Adrenal gland (tissue), 12 donors: ENCODE measurements around the gene MISP3. TPM values are rescaled to one million over a fixed set of nuclear protein-coding genes. Genes with fewer than 3 reads are reported as not detected.

Source experiments
- DNase-seq, 7 donors: peaks; one replicate each; pipeline ENCODE4 v3.0.0-alpha.2; 2019 to 2020
- H3K27ac ChIP-seq, 5 donors: fragments of 200-600 bp; sonication (generic) in 4 of 5; 1 replicate in 3 of 5; 2 replicates in 2 of 5; pipeline versions ENCODE4 v1.5.1 to v1.8.0; 2016 to 2020; ENCODE audit warnings: mild to moderate bottlenecking in 1 of 5
- H3K27me3 ChIP-seq: fragments of 200-600 bp; 2 replicates; pipeline ENCODE4 v1.8.0; 2021
- H3K36me3 ChIP-seq, 2 donors: fragments of 200-600 bp; replicated peaks in 1 of 2; 1 replicate in 1 of 2; 2 replicates in 1 of 2; pipeline versions ENCODE4 v1.5.1 to v1.8.0; 2018 to 2022
- H3K4me1 ChIP-seq, 2 donors: fragments of 200-600 bp; replicated peaks in 1 of 2; 1 replicate in 1 of 2; 2 replicates in 1 of 2; pipeline versions ENCODE4 v1.5.1 to v1.8.0; 2018 to 2021
- H3K4me3 ChIP-seq, 4 donors: fragments of 200-600 bp; sonication (generic) in 3 of 4; one replicate each; pipeline ENCODE4 v1.5.1; 2016 to 2018
- H3K9me3 ChIP-seq, 3 donors: fragments of 200-600 bp; sonication (generic) in 1 of 3; replicated peaks in 1 of 3; 1 replicate in 2 of 3; 2 replicates in 1 of 3; pipeline versions ENCODE4 v1.5.1 to v1.8.0; 2016 to 2021
- CTCF ChIP-seq, 6 experiments: fragments of 450-650 bp in 4 of 6; fragments of 200-600 bp in 2 of 6; sonication (generic) in 1 of 6; IDR thresholded peaks; 1 replicate in 5 of 6; 2 replicates in 1 of 6; pipeline versions ENCODE4 v1.5.1 to v1.8.0; 2016 to 2021; ENCODE audit warnings: antibody characterized with exemption in 6 of 6, mild to moderate bottlenecking in 2 of 6, moderate library complexity in 1 of 6
- POLR2A ChIP-seq, 2 donors: fragments of 450-650 bp; IDR thresholded peaks; one replicate each; pipeline ENCODE4 v1.6.1; 2017; ENCODE audit warnings: antibody characterized with exemption in 2 of 2, mild to moderate bottlenecking in 2 of 2, moderate library complexity in 1 of 2
- WGBS, 4 donors: extraction: QIAGEN DNeasy Blood & Tissue Kit in 2 of 4; methylation state at CpG; one replicate each; pipeline versions ENCODE4 v1.1.5 to v1.1.7; 2013 to 2017; 5-methylcytosine and 5-hydroxymethylcytosine counted together
- intact Hi-C, 2 donors: fragments of 100-400 bp; cut with DNase I; formaldehyde crosslinking; loops; one replicate each; pipeline versions ENCODE4 v1.14.1 to v1.15.0; 2022 to 2023
- polyA plus RNA-seq, 3 donors: library from polyadenylated mRNA; stranded (reverse); fragments of 200-250 nt in 2 of 3; fragments of 350-450 nt in 1 of 3; fragmentation: Illumina TruSeq in 1 of 3; extraction: RNeasy Lipid Tissue Mini Kit (QIAGEN cat#74804) in 1 of 3; gene quantifications; one replicate each; pipeline ENCODE4 v1.2.3, GENCODE V29; 2013 to 2014
- total RNA-seq, 9 donors: library from RNA; depleted of rRNA in 4 of 9; stranded (reverse); fragments of >200 nt in 4 of 9; fragments of 120-200 nt in 1 of 9; fragmentation: NEBNext Ultra II Directional in 1 of 9; extraction: Animal tissue kit (Norgen Biotek cat#: 25700) in 1 of 9; gene quantifications; one replicate each; pipeline versions ENCODE4 v1.1.0 to v1.2.4, GENCODE V29; 2013 to 2023
- donor health status: healthy with polysubstance abuse.
- donor health status: Bipolar disorder and iron deficiency.
- donor health status: DM: yes; HTN: yes; CAD: no.
- donor health status: DM: no; HTN: no; CAD: no.
- donor health status: DM: no; HTN: no; CAD: no.
- donor health status: DM: yes; HTN: yes; CAD: no.

Gene MISP3
- total and polyA plus RNA-seq, 12 donors, result 0.78 to 87.9 (median 3.2) TPM

GRCh38 chr19:14054099-14054498 lies 18.5 kb upstream of the MISP3 start:
- TF ChIP-seq POLR2A (IDR thresholded peaks at IDR 0.05) (no peak), CTCF (IDR thresholded peaks at IDR 0.05) (no peak)
- no peak overlapping the region for H3K27ac ChIP-seq
- H3K4me3 ChIP-seq, result no peak overlapping the region
- peaks cover 0 to 4% of the 10 kb centered on the region in 2 donors for H3K4me1 ChIP-seq
- no peaks in the 10 kb centered on the region for H3K9me3 ChIP-seq
- intact Hi-C loops, result loop anchor here (10.0 kb wide), 2 partner anchors 169 to 459 kb away; no protein-coding TSS in a partner anchor
- DNase-seq, result no peak
- H3K36me3 ChIP-seq, result no peaks in the 10 kb centered on the region
- 80 to 84% (median 83%) methylated on average over 6 of the region's 6 CpGs for WGBS, 4 donors
- H3K27me3 ChIP-seq, result peaks cover 9% of the 10 kb centered on the region

GRCh38 chr19:14054721-14055120 lies 17.9 kb upstream of the MISP3 start:
- no peaks in the 10 kb centered on the region for H3K36me3 ChIP-seq
- peaks cover 9% of the 10 kb centered on the region for H3K27me3 ChIP-seq
- no peak overlapping the region for H3K27ac ChIP-seq
- 61 to 67% (median 65%) methylated on average over 8 to 11 of the region's 11 CpGs for WGBS, 4 donors
- no peak for DNase-seq
- H3K4me1 ChIP-seq, result peaks cover 0 to 4% of the 10 kb centered on the region in 2 donors
- no peak overlapping the region for H3K4me3 ChIP-seq
- TF ChIP-seq POLR2A (IDR thresholded peaks at IDR 0.05) (no peak), CTCF (IDR thresholded peaks at IDR 0.05) (no peak)
- intact Hi-C loops, result loop anchor here (10.0 kb wide), 2 partner anchors 170 to 460 kb away; no protein-coding TSS in a partner anchor
- H3K9me3 ChIP-seq, result no peaks in the 10 kb centered on the region

GRCh38 chr19:14055396-14055795 lies 17.2 kb upstream of the MISP3 start:
- no peak overlapping the region for H3K4me3 ChIP-seq
- peaks cover 15% of the 10 kb centered on the region for H3K27me3 ChIP-seq
- WGBS, 4 donors, result 75 to 90% (median 79%) methylated on average over 3 of the region's 3 CpGs
- H3K4me1 ChIP-seq, result peaks cover 0 to 4% of the 10 kb centered on the region in 2 donors
- intact Hi-C loops, result loop anchor here (10.0 kb wide), 2 partner anchors 171 to 461 kb away; no protein-coding TSS in a partner anchor
- H3K27ac ChIP-seq, result no peak overlapping the region
- no peak for DNase-seq
- H3K36me3 ChIP-seq, result no peaks in the 10 kb centered on the region
- no peaks in the 10 kb centered on the region for H3K9me3 ChIP-seq
- TF ChIP-seq CTCF (IDR thresholded peaks at IDR 0.05) (no peak), POLR2A (IDR thresholded peaks at IDR 0.05) (no peak)

- Histone ChIP-seq H3K4me1 (peaks cover 0 to 4% of the 10 kb centered on the region in 2 donors), H3K4me3 (no peak overlapping the region), H3K27me3 (peaks cover 15% of the 10 kb centered on the region), H3K9me3 (no peaks in the 10 kb centered on the region), H3K27ac (no peak overlapping the region), H3K36me3 (no peaks in the 10 kb centered on the region)
- intact Hi-C loops, result loop anchor here (10.0 kb wide), 2 partner anchors 171 to 461 kb away; no protein-coding TSS in a partner anchor
- WGBS, 4 donors, result 91 to 95% (median 93%) methylated on average over 5 to 10 of the region's 10 CpGs
- no peak for DNase-seq
- TF ChIP-seq POLR2A (IDR thresholded peaks at IDR 0.05) (no peak), CTCF (IDR thresholded peaks at IDR 0.05) (no peak)
These were observed 16.4 kb upstream of the MISP3 start for GRCh38 chr19:14056069-14056666.
